ENCODE data around the gene CGNL1.

The CGNL1 gene

GRCh38 chr15:57596301-57596855 is 220.1 kb downstream of the CGNL1 start:
- Histone ChIP-seq H3K36me3 (replicated peaks; ENCODE audit: low read depth, low read length) (no peaks in the 10 kb centered on the region), H3K9me3 (ENCODE audit: insufficient read depth, low read length) (no peaks in the 10 kb centered on the region), H2AFZ (ENCODE audit: low read depth, low read length) (no peak overlapping the region), H4K20me1 (ENCODE audit: insufficient read depth, low read length) (no peaks in the 10 kb centered on the region), H3K27me3 (ENCODE audit: low read depth, low read length) (no peaks in the 10 kb centered on the region), H3K27ac (ENCODE audit: low read length) (no peak overlapping the region), H3K9ac (ENCODE audit: low read length) (no peak overlapping the region), H3K4me3 (ENCODE audit: low read length) (no peak overlapping the region), H3K4me1 (ENCODE audit: low read length) (0 out of 2 replicates have a peak, but pooled peaks cover 1% of the 10 kb centered on the region), H3K4me2 (ENCODE audit: low read length) (no peak overlapping the region), H3K79me2 (ENCODE audit: low read length) (no peaks in the 10 kb centered on the region)
- TF ChIP-seq EZH2phosphoT487 (IDR thresholded peaks at IDR 0.05; ENCODE audit: low read depth): no peak
- TF ChIP-seq CTCF (IDR thresholded peaks at IDR 0.05; ENCODE audit: low read depth, low read length): no peak

GRCh38 chr15:57596978-57597377 is 220.7 kb downstream of the CGNL1 start:
- H3K79me2 ChIP-seq (ENCODE audit: low read length): no peaks in the 10 kb centered on the region
- no peak overlapping the region for H3K4me3 ChIP-seq (ENCODE audit: low read length)
- no peak overlapping the region for H3K27ac ChIP-seq (ENCODE audit: low read length)
- H3K4me2 ChIP-seq (ENCODE audit: low read length): no peak overlapping the region
- no peaks in the 10 kb centered on the region for H3K27me3 ChIP-seq (ENCODE audit: low read depth, low read length)
- no peak overlapping the region for H2AFZ ChIP-seq (ENCODE audit: low read depth, low read length)
- no peaks in the 10 kb centered on the region for H4K20me1 ChIP-seq (ENCODE audit: insufficient read depth, low read length)
- no peaks in the 10 kb centered on the region for H3K9me3 ChIP-seq (ENCODE audit: insufficient read depth, low read length)
- H3K9ac ChIP-seq (ENCODE audit: low read length): no peak overlapping the region
- H3K36me3 ChIP-seq (replicated peaks; ENCODE audit: low read depth, low read length): no peaks in the 10 kb centered on the region
- no peaks in the 10 kb centered on the region for H3K4me1 ChIP-seq (ENCODE audit: low read length)
- TF ChIP-seq EZH2phosphoT487 (IDR thresholded peaks at IDR 0.05; ENCODE audit: low read depth): no peak
- no peak for TF ChIP-seq CTCF (IDR thresholded peaks at IDR 0.05; ENCODE audit: low read depth, low read length)

GRCh38 chr15:57597431-57597830 is 221.1 kb downstream of the CGNL1 start:
- Histone ChIP-seq H3K4me2 (ENCODE audit: low read length) (no peak overlapping the region), H3K27me3 (ENCODE audit: low read depth, low read length) (no peaks in the 10 kb centered on the region)
- TF ChIP-seq CTCF (IDR thresholded peaks at IDR 0.05; ENCODE audit: low read depth, low read length): no peak
- TF ChIP-seq EZH2phosphoT487 (IDR thresholded peaks at IDR 0.05; ENCODE audit: low read depth): no peak

GRCh38 chr15:57598346-57598745 is 222.0 kb downstream of the CGNL1 start:
- no peaks in the 10 kb centered on the region for H3K36me3 ChIP-seq (replicated peaks; ENCODE audit: low read depth, low read length)
- no peak for TF ChIP-seq EZH2phosphoT487 (IDR thresholded peaks at IDR 0.05; ENCODE audit: low read depth)
- TF ChIP-seq CTCF (IDR thresholded peaks at IDR 0.05; ENCODE audit: low read depth, low read length): no peak
- H3K4me1 ChIP-seq (ENCODE audit: low read length): no peaks in the 10 kb centered on the region
- no peak overlapping the region for H3K4me2 ChIP-seq (ENCODE audit: low read length)
- H3K27me3 ChIP-seq (ENCODE audit: low read depth, low read length): no peaks in the 10 kb centered on the region
- H4K20me1 ChIP-seq (ENCODE audit: insufficient read depth, low read length): no peaks in the 10 kb centered on the region
- H3K9ac ChIP-seq (ENCODE audit: low read length): no peak overlapping the region
- H3K4me3 ChIP-seq (ENCODE audit: low read length): no peak overlapping the region
- H3K79me2 ChIP-seq (ENCODE audit: low read length): no peaks in the 10 kb centered on the region
- no peaks in the 10 kb centered on the region for H3K9me3 ChIP-seq (ENCODE audit: insufficient read depth, low read length)
- no peak overlapping the region for H2AFZ ChIP-seq (ENCODE audit: low read depth, low read length)
- no peak overlapping the region for H3K27ac ChIP-seq (ENCODE audit: low read length)

More at GRCh38 chr15:57597431-57597830, 221.1 kb downstream of the CGNL1 start:
- Histone ChIP-seq H2AFZ (ENCODE audit: low read depth, low read length) (no peak overlapping the region), H3K4me3 (ENCODE audit: low read length) (no peak overlapping the region), H3K9me3 (ENCODE audit: insufficient read depth, low read length) (no peaks in the 10 kb centered on the region), H3K9ac (ENCODE audit: low read length) (no peak overlapping the region), H3K27ac (ENCODE audit: low read length) (no peak overlapping the region), H4K20me1 (ENCODE audit: insufficient read depth, low read length) (no peaks in the 10 kb centered on the region), H3K4me1 (ENCODE audit: low read length) (no peaks in the 10 kb centered on the region), H3K79me2 (ENCODE audit: low read length) (no peaks in the 10 kb centered on the region), H3K36me3 (replicated peaks; ENCODE audit: low read depth, low read length) (no peaks in the 10 kb centered on the region)

All from OCI-LY3 (cell line).